ENCODE data around the gene PIP5K1B.

GRCh38 chr9:69001921-69002320 lies 296.9 kb downstream of the PIP5K1B start:
- TF ChIP-seq CTCF (IDR thresholded peaks at IDR 0.05) (no peak), POLR2A (IDR thresholded peaks at IDR 0.05) (no peak)
